ENCODE results near the gene TECPR2.

GRCh38 chr14:102330806-102331205 lies 31.9 kb upstream of the TECPR2 start:
- TF ChIP-seq, protein P1, sequence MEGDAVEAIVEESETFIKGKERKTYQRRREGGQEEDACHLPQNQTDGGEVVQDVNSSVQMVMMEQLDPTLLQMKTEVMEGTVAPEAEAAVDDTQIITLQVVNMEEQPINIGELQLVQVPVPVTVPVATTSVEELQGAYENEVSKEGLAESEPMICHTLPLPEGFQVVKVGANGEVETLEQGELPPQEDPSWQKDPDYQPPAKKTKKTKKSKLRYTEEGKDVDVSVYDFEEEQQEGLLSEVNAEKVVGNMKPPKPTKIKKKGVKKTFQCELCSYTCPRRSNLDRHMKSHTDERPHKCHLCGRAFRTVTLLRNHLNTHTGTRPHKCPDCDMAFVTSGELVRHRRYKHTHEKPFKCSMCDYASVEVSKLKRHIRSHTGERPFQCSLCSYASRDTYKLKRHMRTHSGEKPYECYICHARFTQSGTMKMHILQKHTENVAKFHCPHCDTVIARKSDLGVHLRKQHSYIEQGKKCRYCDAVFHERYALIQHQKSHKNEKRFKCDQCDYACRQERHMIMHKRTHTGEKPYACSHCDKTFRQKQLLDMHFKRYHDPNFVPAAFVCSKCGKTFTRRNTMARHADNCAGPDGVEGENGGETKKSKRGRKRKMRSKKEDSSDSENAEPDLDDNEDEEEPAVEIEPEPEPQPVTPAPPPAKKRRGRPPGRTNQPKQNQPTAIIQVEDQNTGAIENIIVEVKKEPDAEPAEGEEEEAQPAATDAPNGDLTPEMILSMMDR (IDR thresholded peaks at IDR 0.05; ENCODE audit: poor library complexity): no peak
- TF ChIP-seq EZH2 (IDR thresholded peaks at IDR 0.05; ENCODE audit: borderline replicate concordance): no peak
- TF ChIP-seq EZH2phosphoT487 (IDR thresholded peaks at IDR 0.05; ENCODE audit: low read depth, severe bottlenecking, unreplicated experiment): no peak
